ENCODE results near the gene XPO6.

XPO6 gene

DNA sequence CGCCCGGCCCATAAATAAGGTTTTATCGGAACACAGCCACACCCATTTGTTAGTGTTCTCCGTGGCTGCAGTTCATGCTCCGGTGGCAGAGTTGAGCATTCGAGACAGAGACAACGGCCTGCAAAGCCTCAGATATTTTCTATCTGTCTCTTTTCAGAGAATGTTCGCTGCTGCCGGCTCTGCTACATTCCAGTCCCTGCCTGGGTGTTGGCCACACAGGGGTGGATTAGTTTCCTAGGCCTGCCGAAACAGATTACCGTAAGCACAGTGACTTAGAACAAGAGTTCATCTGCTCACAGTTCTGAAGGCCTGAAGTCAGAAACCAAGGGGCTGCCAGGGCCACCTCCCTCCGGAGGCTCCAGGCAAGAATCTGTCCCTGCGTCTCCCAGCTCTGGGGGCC lies 129.1 kb downstream of the XPO6 start:
- no peak for DNase-seq (ENCODE audit: low read depth)

DNA sequence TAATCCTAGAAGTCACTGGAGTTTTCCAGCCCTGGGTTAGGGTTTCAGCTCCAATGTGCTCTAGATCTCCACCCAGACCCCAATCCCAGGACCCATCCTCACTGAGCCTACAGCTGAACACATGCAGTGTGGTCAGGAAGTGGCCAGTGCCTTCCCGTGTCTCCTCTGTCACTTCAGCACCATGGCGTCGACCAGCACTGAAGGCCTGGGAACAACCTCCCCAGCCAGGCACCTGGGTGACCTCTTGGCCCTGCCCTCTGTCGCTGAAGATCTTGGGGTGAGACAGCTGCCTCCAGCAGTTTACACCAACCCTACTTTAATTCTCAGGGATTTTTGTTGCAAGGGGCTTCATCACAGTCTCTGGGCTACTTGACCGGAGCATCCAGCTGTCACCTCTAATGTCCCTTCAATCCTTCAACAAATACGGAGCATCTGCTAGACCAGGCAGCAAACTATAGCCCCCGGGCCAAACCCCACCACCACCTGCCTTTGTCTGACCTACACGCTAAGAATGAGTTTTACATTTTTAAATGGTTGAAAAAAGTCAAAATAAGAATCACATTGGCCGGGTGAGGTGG lies 130.3 kb downstream of the XPO6 start:
- TF ChIP-seq, protein P1, sequence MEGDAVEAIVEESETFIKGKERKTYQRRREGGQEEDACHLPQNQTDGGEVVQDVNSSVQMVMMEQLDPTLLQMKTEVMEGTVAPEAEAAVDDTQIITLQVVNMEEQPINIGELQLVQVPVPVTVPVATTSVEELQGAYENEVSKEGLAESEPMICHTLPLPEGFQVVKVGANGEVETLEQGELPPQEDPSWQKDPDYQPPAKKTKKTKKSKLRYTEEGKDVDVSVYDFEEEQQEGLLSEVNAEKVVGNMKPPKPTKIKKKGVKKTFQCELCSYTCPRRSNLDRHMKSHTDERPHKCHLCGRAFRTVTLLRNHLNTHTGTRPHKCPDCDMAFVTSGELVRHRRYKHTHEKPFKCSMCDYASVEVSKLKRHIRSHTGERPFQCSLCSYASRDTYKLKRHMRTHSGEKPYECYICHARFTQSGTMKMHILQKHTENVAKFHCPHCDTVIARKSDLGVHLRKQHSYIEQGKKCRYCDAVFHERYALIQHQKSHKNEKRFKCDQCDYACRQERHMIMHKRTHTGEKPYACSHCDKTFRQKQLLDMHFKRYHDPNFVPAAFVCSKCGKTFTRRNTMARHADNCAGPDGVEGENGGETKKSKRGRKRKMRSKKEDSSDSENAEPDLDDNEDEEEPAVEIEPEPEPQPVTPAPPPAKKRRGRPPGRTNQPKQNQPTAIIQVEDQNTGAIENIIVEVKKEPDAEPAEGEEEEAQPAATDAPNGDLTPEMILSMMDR (IDR thresholded peaks at IDR 0.05; ENCODE audit: insufficient read depth, low read depth, low read length, missing control alignments): no peak
- no peak for DNase-seq (ENCODE audit: low read depth)
- no peak overlapping the region for H3K4me3 ChIP-seq (ENCODE audit: low read depth, low read length)

More for the DNA sequence above, 129.1 kb downstream of the XPO6 start:
- H3K4me3 ChIP-seq (ENCODE audit: low read depth, low read length): no peak overlapping the region
- TF ChIP-seq, protein P1 (IDR thresholded peaks at IDR 0.05; ENCODE audit: insufficient read depth, low read depth, low read length, missing control alignments): no peak

DNA sequence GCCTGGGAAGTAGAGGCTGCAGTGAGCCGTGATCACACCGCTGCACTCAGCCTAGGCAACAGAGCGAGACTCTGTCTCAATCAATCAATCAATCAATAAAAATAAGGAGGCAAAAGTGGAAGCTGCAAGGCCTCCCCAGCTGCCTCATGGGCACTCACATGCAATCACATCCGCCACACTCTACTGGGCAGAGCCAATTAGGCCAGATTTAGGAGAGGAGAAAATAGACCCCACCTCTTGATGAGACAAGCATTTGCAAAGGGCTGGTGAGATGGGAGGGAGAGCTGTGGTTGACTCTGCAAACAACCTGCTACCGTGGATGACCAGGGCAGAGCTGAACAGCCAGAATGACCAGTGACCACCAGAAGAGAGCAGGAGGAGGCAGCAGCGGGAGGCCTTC lies 133.5 kb downstream of the XPO6 start:
- TF ChIP-seq, protein P1 (IDR thresholded peaks at IDR 0.05; ENCODE audit: insufficient read depth, low read depth, low read length, missing control alignments): no peak
- DNase-seq (ENCODE audit: low read depth): no peak
- H3K4me3 ChIP-seq (ENCODE audit: low read depth, low read length): no peak overlapping the region

DNA sequence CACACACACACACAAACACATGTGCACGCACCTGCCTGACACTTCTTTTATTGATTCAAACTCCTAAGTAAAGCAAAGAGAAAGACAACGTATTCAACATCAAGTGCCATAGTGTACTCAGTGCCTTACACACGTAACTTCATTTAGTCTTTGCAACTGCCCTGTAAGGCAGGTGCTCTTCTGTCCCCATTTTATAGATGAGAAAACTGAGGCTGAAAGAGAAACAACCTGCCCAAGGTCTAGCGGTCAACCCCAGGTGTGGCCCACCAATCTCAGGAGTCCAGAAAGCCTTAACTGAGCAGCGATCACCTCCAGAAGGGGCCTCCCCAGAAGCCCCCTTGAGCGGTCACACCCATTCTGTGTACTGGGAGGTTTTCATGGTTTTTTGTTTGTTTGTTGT lies 137.9 kb downstream of the XPO6 start:
- DNase-seq (ENCODE audit: low read depth): no peak
- TF ChIP-seq, protein P1 (IDR thresholded peaks at IDR 0.05; ENCODE audit: insufficient read depth, low read depth, low read length, missing control alignments): no peak
- no peak overlapping the region for H3K4me3 ChIP-seq (ENCODE audit: low read depth, low read length)

DNA sequence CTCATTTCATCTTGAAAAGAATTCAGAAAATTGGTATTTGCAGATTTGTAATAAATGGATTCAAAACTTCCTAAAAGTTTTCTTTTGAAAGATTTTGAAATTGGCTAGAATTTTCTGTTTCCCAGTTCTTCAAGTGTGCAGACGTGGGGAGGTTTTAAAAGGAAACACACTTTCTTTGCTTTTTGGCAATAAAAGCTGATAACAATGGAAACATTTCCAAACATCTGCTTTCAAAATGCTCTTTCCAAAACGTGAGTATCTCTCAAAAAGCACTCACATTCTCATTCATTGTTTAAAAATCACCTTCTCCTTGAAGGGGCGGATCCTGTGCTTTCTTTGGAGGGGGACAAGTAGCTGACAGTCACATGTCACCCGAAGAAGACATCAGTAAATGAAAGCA lies 139.7 kb downstream of the XPO6 start:
- TF ChIP-seq, protein P1 (IDR thresholded peaks at IDR 0.05; ENCODE audit: insufficient read depth, low read depth, low read length, missing control alignments): no peak
- H3K4me3 ChIP-seq (ENCODE audit: low read depth, low read length): no peak overlapping the region
- no peak for DNase-seq (ENCODE audit: low read depth)

DNA sequence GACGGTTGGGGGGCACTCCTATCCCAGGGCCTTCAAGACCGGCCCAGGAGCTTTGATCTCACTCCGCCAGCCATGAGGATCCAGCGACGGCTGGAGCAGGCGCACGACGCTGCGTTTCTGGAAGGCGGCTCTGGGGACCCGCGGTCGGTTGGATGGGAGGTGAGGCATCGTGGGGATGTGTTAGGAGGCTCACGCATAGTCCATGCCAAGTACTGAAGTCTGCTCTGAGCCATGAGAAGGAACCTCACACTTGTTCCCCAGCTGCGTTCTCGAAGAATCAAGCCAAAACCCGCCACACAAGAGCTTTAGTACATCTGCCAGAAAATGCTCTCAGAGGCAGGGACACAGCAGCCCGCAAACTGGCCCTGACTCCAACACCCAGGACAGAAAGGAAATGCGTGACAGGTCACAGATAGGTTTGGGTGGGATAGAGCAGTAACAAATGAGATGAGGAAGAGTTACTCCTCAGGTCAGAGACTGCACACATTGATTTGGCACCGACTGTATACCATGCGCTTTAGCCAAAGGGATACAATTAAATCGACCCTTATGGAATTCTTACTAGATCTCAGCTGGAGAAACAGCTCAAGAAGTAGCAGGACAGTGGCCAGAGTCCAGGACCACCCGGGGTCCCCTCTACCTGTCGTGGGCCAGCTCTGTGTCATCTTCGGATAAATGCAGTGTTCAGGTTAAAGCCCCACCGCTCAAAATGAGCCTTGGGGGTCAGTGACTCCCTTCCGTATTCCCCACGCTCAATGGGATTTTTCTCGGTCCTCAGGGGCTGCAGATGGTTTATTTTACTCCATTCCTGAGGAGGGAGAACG lies 141.6 kb downstream of the XPO6 start:
- no peak for DNase-seq (ENCODE audit: low read depth)
- H3K4me3 ChIP-seq (ENCODE audit: low read depth, low read length): no peak overlapping the region
- TF ChIP-seq, protein P1 (IDR thresholded peaks at IDR 0.05; ENCODE audit: insufficient read depth, low read depth, low read length, missing control alignments): no peak

Measured in GM12865 (cell line).